ENCODE data around the gene ARID5B.

GRCh38 chr10:62008946-62009345 lies 107.4 kb downstream of the ARID5B start:
- TF ChIP-seq ZNF384 (IDR thresholded peaks at IDR 0.05) (no peak), FOXK2 (IDR thresholded peaks at IDR 0.05) (no peak), FOXM1 (IDR thresholded peaks at IDR 0.05; ENCODE audit: borderline replicate concordance) (no peak), PKNOX1 (IDR thresholded peaks at IDR 0.05) (no peak), CTBP1 (IDR thresholded peaks at IDR 0.05; ENCODE audit: borderline replicate concordance) (no peak), TARDBP (IDR thresholded peaks at IDR 0.05) (no peak)

Measured in HEK293T (cell line).